Forelimb muscle (tissue), 1 donor: Measurements from ENCODE around the gene BICD2. TPM values are rescaled to one million over a fixed set of nuclear protein-coding genes. Genes with fewer than 3 reads are reported as not detected.
"Not testable (repeated sequence)": the region's sequence is repeated elsewhere in the genome, so short reads cannot be mapped to it uniquely, and the experiment has no call there.

Experiments used
- DNase-seq: peaks from one replicate; pipeline ENCODE4 v3.0.0-alpha.2; 2013; ENCODE audit warnings: low read depth
- polyA plus RNA-seq: library from polyadenylated mRNA; unstranded; fragments of 120-200 nt; gene quantifications from one replicate; pipeline ENCODE4 v1.2.1, GENCODE V29; 2013; ENCODE audit not compliant: insufficient read length

BICD2 gene
- polyA plus RNA-seq, 1 donor: 25.2 TPM

GRCh38 chr9:92770360-92770995 is 5.8 kb upstream of the BICD2 start:
- DNase-seq: no peak

DNA sequence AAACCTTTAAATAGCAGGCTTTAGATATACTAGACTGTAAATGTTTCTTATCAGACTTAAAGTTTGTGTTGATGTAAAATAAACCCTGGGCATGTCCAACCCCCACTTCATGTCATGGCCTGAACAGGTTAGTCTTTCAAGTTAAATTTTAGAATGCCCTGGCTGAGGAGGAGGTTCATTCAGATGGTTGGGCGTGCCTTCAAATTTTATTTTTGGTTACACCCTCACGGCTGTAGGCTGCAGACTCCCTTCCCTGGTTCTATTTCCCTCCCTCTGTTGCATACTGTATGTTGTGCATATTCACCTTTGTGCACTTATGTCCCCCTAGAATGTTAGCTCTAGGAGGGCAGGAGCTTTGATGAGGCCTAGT is 5.3 kb upstream of the BICD2 start:
- DNase-seq: no peak

DNA sequence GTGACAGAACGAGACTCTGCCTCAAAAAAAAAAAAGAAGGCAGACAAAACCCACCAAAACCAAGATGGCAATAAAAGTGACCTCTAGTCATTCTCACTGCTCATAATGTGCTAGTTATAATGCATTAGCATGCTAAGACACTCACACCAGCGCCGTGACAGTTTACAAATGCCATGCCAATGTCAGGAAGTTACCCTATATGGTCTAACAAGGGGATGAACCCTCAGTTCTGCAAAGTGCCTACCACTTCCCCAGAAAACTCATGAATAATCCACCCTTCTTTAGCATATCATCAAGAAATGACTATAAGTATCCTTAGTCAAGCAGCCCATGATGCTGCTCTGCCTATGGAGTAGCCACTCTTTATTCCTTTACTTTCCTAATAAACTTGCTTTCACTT is 4.7 kb upstream of the BICD2 start:
- no peak for DNase-seq

- not testable (repeated sequence) for DNase-seq
Observed at GRCh38 chr9:92768816-92769215, 4.2 kb upstream of the BICD2 start.

DNA sequence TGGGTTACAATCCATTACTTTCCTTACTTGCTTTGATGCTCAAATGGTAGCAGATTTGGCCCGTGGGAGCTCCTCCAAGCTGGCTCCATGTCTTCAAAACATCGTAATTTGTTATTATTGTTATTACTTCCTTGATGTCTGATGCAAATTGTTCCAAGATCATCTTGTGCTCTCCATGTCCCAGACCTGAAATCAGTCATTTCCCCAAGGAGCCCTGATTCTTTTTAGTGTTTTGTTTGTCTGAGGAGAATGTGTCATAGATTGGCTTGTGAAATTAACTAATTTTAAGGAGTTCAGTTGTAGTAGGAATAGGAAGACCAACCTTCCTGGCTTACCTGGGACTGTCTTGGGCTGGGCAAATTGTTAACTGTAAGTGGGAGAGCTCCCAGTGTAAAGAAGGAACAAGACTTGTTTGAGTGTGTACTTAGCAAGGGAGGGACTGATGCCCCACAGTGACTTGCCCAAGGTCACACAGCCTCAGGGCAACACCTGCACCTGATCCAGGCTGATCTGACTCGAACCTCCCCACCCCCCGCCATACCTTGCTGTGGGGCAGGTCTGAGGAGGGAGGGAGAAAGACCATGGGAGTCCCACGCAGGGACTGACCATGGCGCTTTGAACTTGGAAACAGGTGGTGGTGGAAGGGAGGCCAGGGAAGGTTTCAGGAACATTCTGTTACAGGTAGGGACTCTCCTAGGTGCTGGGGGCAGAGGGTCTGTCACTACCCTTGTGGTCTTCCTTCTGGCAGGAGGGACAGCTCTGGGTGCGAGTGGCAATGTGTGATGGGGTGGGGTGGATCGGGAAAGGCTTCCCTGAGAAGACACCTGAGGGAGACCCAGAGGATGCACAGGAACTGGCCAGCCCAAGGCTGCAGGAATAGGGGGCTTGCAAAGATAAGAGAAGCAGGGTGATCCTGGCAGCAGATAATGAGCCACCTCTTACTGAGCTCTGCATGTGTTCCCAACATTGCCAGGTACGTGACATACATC is 2.7 kb upstream of the BICD2 start:
- no peak for DNase-seq

DNA sequence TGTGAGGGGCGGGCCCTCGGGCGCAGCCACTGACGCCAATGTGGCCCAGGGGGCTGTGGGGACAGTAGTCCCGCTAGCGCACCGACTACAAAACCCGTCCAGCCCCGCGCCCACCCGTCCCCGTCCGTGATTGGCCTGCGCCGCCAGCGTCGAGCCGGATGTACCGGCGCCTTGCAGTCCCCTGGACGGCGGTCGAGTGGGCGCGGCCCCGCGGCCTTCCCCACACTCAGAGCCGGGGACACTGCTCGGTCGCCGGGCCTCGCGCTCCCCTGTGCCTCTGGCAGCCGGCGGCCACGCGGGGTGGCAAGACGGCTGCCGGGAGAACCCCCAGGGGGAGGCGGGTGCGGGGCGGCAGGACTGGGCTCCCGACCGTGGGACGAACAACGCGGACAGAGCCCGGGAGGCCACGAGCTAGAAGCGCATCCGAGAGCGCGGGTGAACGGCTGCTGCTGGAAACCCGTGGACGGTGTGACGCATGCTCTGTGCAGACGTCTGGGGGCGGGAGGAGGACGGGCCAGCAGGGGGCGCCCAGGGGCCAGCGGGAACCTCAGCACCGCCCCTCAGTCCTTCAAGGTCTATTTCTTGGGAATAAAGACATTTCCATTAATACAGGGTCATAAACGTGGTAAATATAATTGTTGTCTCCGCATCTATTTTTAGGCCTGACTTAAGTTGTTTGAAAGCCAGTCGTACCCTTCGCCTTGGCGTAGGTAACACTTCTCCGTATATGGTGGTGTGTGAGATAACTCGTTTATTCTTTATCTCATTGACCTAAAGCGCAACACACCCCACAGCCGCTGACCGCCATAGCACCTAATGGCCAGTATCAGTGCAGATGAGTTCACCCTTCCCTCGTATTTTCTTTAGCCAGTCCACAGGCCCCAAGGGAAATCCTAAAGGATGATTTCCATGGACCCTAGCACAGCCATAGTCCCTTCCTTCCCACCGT is 629 bp upstream of the BICD2 start:
- DNase-seq: peak; percentile 91

GRCh38 chr9:92763721-92764380 is 782 bp downstream of the BICD2 start:
- DNase-seq: no peak

DNA sequence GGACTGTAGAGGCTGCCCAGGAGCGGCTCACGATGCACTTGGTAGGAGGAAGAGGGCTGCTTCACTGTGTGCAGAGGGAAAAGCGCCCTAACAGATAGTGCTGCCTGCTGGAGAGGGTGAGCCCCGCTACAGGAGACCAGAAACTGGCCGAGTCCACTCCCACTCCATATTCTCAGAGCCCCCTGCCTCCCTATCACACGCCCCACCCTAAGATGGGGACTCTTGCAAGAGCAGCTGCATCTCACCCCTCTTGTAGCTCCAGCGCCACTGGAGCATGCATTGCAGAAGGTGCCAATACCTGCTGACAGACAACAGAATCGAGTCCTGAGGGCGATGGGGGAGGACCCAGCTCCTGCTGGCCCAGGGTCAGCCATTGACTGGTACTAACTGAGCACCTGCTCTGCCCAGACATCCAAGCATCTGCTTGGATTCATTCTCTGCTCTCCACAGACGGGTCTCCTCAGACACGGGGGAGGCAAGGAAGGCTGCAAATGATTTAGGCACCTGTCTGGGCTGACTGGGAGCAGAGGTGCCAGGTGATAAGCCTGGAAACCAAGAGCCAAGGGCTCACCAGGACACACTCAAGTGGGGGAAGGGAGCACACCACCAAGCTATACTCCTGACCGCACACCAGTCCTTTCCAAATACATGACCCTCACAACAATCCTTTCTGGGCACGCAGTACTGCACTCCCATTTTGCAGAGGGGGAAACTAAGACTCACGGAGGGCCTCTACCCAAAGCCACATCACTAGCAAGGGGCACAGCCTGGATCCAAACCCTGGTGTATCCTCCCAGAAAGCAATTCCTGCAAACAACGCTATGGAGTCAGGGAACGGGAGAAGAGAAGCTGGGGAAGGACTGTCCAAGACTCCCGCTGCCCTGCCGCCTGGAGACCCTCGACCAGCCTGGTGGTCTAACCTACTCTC is 1.6 kb downstream of the BICD2 start:
- DNase-seq: no peak

DNA sequence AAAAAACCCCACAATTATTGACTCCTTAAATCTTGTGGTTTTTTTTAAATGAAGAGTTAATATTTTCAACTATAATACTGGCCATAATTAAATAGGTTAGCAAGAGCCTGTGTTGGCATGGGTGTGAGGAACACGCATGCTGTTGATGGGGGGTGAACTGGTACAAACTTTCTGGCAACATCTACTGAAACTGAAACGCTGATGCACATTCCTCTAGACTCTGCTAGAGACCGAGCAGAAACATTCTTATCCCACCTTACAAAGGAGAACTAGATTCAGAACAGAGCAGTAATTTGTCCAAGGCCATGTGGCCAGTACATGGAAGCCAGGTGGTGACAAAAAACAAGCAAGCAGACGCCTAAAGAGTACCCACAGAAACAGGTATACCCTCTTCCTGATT is 2.4 kb downstream of the BICD2 start:
- DNase-seq: no peak

GRCh38 chr9:92761686-92762085 is 2.9 kb downstream of the BICD2 start:
- no peak for DNase-seq

DNA sequence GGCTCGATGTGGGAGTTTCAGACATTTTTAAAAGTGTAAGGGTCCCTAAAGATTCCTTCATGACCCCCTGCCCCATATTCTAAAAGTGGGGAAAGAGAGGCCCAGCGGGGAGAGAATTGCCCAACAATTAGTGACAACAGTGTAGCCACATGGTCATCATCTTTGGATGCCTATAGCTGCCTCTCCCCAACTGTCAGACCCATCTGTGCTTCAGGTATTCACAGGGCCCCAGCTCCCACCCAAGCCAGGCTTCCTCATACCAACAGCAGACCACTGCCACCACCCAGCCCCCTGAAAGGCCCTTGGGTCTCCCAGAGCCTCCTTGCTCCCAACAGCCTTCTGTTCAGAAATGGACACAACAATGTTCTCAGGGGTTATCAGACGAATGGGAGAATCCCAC is 4.1 kb downstream of the BICD2 start:
- no peak for DNase-seq

GRCh38 chr9:92760070-92760469 is 4.6 kb downstream of the BICD2 start:
- DNase-seq: no peak

DNA sequence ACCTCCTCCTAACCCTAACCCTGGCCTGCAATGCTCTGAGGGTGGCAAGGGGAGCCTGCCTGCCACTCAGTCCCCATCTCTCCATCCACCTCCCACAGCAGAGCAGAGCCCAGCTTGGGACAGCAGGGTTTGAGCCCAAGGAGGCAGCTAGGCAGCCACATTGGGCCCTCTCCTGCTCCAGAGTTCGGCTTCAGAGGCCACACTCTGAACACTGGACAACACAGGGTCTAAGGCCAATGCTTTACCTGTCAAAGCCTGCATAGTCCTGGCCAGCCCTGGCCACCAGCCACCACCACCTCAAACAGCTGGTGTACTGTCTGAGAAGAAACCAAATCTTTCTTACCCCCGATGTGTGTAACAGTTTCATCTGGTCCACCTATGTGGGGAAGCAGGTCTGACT is 5.2 kb downstream of the BICD2 start:
- no peak for DNase-seq

- DNase-seq: no peak
Observed at GRCh38 chr9:92756792-92757191, 7.8 kb downstream of the BICD2 start.

GRCh38 chr9:92754091-92754745 is 10.4 kb downstream of the BICD2 start:
- DNase-seq: no peak

- no peak for DNase-seq
Observed at GRCh38 chr9:92752812-92753404, 11.7 kb downstream of the BICD2 start.

GRCh38 chr9:92749934-92750315 is 14.7 kb downstream of the BICD2 start:
- DNase-seq: no peak

GRCh38 chr9:92749071-92749933 is 15.3 kb downstream of the BICD2 start:
- DNase-seq: no peak

DNA sequence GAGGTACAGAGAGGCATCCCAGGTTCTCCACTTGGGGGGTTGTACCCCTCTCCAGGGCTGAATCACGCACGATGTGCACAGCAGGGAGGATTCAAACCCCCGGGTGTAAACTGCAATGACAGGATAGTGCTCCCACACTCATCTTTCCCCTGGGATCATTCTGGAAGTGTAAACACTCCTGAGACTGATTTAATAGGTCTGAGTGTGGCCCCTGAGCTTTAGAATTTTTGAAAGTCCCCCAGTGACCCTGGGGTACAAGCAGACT is 16.5 kb downstream of the BICD2 start:
- no peak for DNase-seq
